HL-60 (cell line): ENCODE data around the gene PLXNA2.

Source experiments
- DNase-seq, 2 experiments: peaks; one replicate each; pipeline ENCODE4 v3.0.0-alpha.2; 2010 to 2020; ENCODE audit warnings: low read depth in 1 of 2, low spot score in 1 of 2
- H3K27ac ChIP-seq: fragments of 250-450 bp; sonication (Bioruptor Pico); replicated peaks from 2 replicates; pipeline ENCODE4 v1.5.1; 2020; ENCODE audit warnings: mild to moderate bottlenecking, moderate library complexity
- H3K27me3 ChIP-seq: fragments of 250-450 bp; sonication (Bioruptor Pico); 2 replicates; pipeline ENCODE4 v1.5.1; 2021; ENCODE audit warnings: mild to moderate bottlenecking, moderate library complexity; ENCODE audit not compliant: insufficient read depth, poor library complexity, severe bottlenecking
- H3K4me3 ChIP-seq: replicated peaks from 2 replicates; pipeline ENCODE4 v1.5.1; 2011; ENCODE audit warnings: mild to moderate bottlenecking, control low read depth, low read length; ENCODE audit not compliant: insufficient read depth
- CTCF ChIP-seq: IDR thresholded peaks from one replicate; pipeline ENCODE4 v1.5.1; 2011; ENCODE audit warnings: low read length, control low read depth, inconsistent platforms; ENCODE audit not compliant: insufficient read depth
- GABPA ChIP-seq: IDR thresholded peaks from 2 replicates; pipeline ENCODE4 v1.6.1; 2012; ENCODE audit warnings: low read depth
- POLR2AphosphoS5 ChIP-seq: IDR thresholded peaks from 2 replicates; pipeline ENCODE4 v1.6.1; 2012; ENCODE audit warnings: low read depth
- REST ChIP-seq: IDR thresholded peaks from 2 replicates; pipeline ENCODE4 v1.6.1; 2012; ENCODE audit warnings: low read depth; ENCODE audit not compliant: insufficient replicate concordance
- SPI1 ChIP-seq: IDR thresholded peaks from 2 replicates; pipeline ENCODE4 v1.6.1; 2012; ENCODE audit warnings: low read depth, mild to moderate bottlenecking, borderline replicate concordance

Gene PLXNA2

GRCh38 chr1:208223136-208223535, 21.0 kb downstream of the PLXNA2 start:
- TF ChIP-seq GABPA (no peak), CTCF (no peak), REST (no peak), SPI1 (no peak), POLR2AphosphoS5 (no peak)
- Histone ChIP-seq H3K4me3 (no peak overlapping the region), H3K27me3 (peaks cover 3% of the 10 kb centered on the region), H3K27ac (no peak overlapping the region)
- no peak for DNase-seq

- TF ChIP-seq POLR2AphosphoS5 (no peak), GABPA (no peak), REST (no peak), CTCF (no peak), SPI1 (no peak)
- DNase-seq, result no peak
- H3K27ac ChIP-seq, result no peak overlapping the region
These were observed 21.6 kb downstream of the PLXNA2 start for GRCh38 chr1:208222376-208223126.

GRCh38 chr1:208221291-208221622, 22.9 kb downstream of the PLXNA2 start:
- Histone ChIP-seq H3K27me3 (peaks cover 3% of the 10 kb centered on the region), H3K27ac (no peak overlapping the region), H3K4me3 (no peak overlapping the region)
- DNase-seq, result no peak
- TF ChIP-seq POLR2AphosphoS5, result no peak
- TF ChIP-seq REST, result no peak
- no peak for TF ChIP-seq GABPA
- TF ChIP-seq CTCF, result no peak
- TF ChIP-seq SPI1, result no peak

More at GRCh38 chr1:208222376-208223126, 21.6 kb downstream of the PLXNA2 start:
- no peak overlapping the region for H3K4me3 ChIP-seq
- H3K27me3 ChIP-seq, result peaks cover 3% of the 10 kb centered on the region
